ENCODE data around the gene HTRA3. TPM values are rescaled to one million over a fixed set of nuclear protein-coding genes. Genes with fewer than 3 reads are reported as not detected.

HTRA3 gene
- total RNA-seq, 1 donor: 0.86 TPM

- H3K4me3 ChIP-seq (ENCODE audit: low read depth, low read length): no peak overlapping the region
- DNase-seq (ENCODE audit: low read depth): no peak
- TF ChIP-seq CTCF (IDR thresholded peaks at IDR 0.05; ENCODE audit: insufficient read depth, low read depth, low read length): no peak
Observed at GRCh38 chr4:8230033-8230432, 39.5 kb upstream of the HTRA3 start.

GRCh38 chr4:8230891-8231290 is 38.7 kb upstream of the HTRA3 start:
- peak; percentile 63 for DNase-seq (ENCODE audit: low read depth)
- no peak overlapping the region for H3K4me3 ChIP-seq (ENCODE audit: low read depth, low read length)

GRCh38 chr4:8231551-8232049 is 38.0 kb upstream of the HTRA3 start:
- no peak for DNase-seq (ENCODE audit: low read depth)
- no peak for TF ChIP-seq CTCF (IDR thresholded peaks at IDR 0.05; ENCODE audit: insufficient read depth, low read depth, low read length)
- no peak overlapping the region for H3K4me3 ChIP-seq (ENCODE audit: low read depth, low read length)

More at GRCh38 chr4:8230891-8231290, 38.7 kb upstream of the HTRA3 start:
- TF ChIP-seq CTCF (IDR thresholded peaks at IDR 0.05; ENCODE audit: insufficient read depth, low read depth, low read length): no peak

GRCh38 chr4:8232748-8233147 is 36.8 kb upstream of the HTRA3 start:
- TF ChIP-seq CTCF (IDR thresholded peaks at IDR 0.05; ENCODE audit: insufficient read depth, low read depth, low read length): no peak
- no peak for DNase-seq (ENCODE audit: low read depth)
- H3K4me3 ChIP-seq (ENCODE audit: low read depth, low read length): no peak overlapping the region

- no peak for TF ChIP-seq CTCF (IDR thresholded peaks at IDR 0.05; ENCODE audit: insufficient read depth, low read depth, low read length)
- DNase-seq (ENCODE audit: low read depth): no peak
Observed at GRCh38 chr4:8233672-8234484, 35.7 kb upstream of the HTRA3 start.

GRCh38 chr4:8234715-8235114 is 34.8 kb upstream of the HTRA3 start:
- TF ChIP-seq CTCF (IDR thresholded peaks at IDR 0.05; ENCODE audit: insufficient read depth, low read depth, low read length): no peak
- no peak for DNase-seq (ENCODE audit: low read depth)
- no peak overlapping the region for H3K4me3 ChIP-seq (ENCODE audit: low read depth, low read length)

More at GRCh38 chr4:8233672-8234484, 35.7 kb upstream of the HTRA3 start:
- H3K4me3 ChIP-seq (ENCODE audit: low read depth, low read length): no peak overlapping the region

All from fibroblast of villous mesenchyme (primary cell).